ENCODE results near the gene UNC93B1.
A peak's percentile ranks its signal among the peaks of the same experiment; 100 is the strongest.

Gene UNC93B1, protein sequence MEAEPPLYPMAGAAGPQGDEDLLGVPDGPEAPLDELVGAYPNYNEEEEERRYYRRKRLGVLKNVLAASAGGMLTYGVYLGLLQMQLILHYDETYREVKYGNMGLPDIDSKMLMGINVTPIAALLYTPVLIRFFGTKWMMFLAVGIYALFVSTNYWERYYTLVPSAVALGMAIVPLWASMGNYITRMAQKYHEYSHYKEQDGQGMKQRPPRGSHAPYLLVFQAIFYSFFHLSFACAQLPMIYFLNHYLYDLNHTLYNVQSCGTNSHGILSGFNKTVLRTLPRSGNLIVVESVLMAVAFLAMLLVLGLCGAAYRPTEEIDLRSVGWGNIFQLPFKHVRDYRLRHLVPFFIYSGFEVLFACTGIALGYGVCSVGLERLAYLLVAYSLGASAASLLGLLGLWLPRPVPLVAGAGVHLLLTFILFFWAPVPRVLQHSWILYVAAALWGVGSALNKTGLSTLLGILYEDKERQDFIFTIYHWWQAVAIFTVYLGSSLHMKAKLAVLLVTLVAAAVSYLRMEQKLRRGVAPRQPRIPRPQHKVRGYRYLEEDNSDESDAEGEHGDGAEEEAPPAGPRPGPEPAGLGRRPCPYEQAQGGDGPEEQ

DNA sequence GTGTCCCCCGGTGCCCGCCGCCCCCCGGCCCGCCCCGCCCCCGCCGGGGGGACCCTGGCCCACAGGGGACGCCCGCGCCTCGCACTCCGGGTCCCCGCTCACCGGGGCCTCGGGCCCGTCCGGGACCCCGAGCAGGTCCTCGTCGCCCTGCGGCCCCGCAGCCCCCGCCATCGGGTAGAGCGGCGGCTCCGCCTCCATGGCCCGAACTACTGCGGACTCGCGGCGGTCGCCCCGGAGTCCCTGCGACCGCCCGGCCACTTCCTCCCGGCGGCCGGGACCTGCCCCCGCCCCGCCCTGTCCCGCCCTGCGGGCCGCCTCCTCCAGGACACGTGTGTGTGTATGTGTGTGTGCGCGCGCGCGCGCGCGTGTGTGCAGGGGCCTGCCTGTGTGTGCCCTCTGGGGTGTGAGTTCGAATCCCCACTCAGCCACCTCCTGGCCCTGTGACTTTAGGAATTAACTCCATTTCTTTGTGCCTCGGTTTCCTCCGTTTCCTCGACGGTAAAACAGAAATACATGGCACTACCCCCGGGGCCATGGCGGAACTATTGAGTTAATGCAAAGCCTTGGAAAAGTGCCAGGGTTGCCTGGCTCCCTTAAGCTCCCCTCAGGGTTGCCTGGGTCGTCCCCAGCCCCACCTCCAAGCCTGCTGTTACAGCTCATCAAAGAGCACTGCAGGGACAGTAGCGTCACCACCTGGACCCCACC lies at the start of gene UNC93B1:
TSS of gene UNC93B1 (minus strand) at position 252 of the 705 bp plus-strand sequence. CDS start at position 198, 54 bp downstream.
- peak; percentile 63 for DNase-seq (ENCODE audit: low read depth)

DNA sequence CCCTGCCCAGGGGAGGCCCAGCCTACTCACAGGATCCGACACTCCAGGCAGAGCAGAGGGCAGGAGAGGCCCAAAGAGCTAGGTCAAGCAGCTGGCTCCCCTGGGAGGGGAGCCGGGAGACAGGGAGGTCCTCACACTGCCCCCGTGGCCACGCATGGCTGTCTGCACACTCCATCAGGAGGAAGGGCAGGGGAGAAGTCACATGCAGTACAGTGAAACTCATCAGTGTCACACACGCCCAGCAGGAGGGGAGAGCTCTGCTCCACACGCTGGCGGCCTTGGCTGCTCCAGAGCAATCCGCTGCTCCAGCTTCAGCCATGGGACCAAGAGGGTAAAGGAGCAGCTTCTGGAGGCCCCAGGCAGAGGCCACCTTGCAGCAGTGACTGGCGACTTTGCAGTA lies 49.2 kb upstream of the UNC93B1 start:
- no peak for DNase-seq (ENCODE audit: low read depth)

- DNase-seq (ENCODE audit: low read depth), result no peak
These were observed 48.4 kb upstream of the UNC93B1 start for GRCh38 chr11:68052137-68052873.

GRCh38 chr11:68051191-68052136 lies 47.6 kb upstream of the UNC93B1 start:
- DNase-seq (ENCODE audit: low read depth), result no peak

DNA sequence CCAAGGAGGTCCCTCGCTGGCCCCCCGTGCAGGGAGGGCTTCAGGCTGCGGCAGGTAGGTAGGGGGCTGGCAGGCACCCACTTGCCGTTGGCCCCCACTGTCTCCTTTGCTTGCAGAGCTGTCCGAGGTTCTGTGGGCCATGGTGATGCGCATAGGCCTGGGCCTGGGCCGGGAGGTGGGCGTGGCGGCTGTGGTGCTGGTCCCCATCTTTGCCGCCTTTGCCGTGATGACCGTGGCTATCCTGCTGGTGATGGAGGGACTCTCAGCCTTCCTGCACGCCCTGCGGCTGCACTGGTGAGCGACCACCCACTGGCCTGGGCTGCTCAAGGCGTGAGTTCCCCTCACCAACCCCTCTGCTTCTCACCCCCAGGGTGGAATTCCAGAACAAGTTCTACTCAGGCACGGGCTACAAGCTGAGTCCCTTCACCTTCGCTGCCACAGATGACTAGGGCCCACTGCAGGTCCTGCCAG lies 46.5 kb upstream of the UNC93B1 start:
- no peak for DNase-seq (ENCODE audit: low read depth)

GRCh38 chr11:68049509-68050370 lies 45.8 kb upstream of the UNC93B1 start:
- DNase-seq (ENCODE audit: low read depth), result no peak

DNA sequence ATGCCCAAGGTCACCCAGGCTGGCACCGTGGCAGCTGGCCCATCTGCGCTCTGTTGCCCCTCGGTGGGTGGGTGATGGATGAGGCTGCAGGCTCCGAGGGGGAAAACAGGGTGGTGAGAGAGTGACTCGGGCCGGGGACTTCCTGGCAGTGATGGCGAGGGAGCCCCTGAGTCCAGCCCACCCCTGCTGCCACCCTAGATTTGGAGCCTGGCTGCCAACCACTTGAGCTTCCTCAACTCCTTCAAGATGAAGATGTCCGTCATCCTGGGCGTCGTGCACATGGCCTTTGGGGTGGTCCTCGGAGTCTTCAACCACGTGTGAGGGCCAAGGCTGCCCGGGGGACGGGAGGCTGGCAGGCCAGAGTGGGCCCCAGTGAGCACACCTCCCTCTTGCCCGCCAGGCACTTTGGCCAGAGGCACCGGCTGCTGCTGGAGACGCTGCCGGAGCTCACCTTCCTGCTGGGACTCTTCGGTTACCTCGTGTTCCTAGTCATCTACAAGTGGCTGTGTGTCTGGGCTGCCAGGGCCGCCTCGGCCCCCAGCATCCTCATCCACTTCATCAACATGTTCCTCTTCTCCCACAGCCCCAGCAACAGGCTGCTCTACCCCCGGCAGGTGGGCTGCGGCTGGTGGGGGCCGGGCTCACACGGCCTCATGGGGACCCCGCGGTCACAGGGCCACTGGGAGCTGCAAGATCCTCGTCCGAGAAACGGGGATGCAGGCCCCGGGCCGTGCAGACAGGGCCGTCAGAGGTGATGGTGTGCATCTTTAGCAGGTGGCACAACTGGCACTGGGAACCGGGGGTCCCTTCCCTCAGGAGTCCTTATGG lies 45.0 kb upstream of the UNC93B1 start:
- no peak for DNase-seq (ENCODE audit: low read depth)

DNA sequence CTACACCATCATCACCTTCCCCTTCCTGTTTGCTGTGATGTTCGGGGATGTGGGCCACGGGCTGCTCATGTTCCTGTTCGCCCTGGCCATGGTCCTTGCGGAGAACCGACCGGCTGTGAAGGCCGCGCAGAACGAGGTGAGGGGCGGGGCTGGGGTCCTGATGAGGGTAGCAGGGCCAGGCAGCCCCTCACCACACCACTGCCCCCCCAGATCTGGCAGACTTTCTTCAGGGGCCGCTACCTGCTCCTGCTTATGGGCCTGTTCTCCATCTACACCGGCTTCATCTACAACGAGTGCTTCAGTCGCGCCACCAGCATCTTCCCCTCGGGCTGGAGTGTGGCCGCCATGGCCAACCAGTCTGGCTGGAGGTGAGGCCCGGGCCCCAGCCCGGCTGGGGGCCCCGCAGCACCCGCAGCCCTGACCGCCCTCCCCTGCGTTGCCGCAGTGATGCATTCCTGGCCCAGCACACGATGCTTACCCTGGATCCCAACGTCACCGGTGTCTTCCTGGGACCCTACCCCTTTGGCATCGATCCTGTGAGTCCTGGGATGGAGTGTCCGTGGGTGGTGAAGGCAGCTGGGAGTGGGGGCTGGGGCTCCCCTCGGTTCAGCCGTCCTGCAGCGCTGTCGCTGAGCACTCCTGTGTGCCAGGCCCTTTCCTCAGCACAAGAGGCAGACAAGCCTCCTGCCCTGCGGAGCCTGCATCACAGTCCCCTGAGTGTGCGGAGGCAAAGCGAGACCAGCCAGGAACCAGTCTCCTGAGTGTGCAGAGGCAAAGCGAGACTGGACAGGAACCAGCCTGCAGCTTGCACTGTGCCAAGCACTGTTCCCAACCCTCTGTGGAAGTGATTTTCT lies 43.8 kb upstream of the UNC93B1 start:
- no peak for DNase-seq (ENCODE audit: low read depth)

- DNase-seq (ENCODE audit: low read depth), result no peak
These were observed 41.0 kb upstream of the UNC93B1 start for GRCh38 chr11:68044898-68045351.

DNA sequence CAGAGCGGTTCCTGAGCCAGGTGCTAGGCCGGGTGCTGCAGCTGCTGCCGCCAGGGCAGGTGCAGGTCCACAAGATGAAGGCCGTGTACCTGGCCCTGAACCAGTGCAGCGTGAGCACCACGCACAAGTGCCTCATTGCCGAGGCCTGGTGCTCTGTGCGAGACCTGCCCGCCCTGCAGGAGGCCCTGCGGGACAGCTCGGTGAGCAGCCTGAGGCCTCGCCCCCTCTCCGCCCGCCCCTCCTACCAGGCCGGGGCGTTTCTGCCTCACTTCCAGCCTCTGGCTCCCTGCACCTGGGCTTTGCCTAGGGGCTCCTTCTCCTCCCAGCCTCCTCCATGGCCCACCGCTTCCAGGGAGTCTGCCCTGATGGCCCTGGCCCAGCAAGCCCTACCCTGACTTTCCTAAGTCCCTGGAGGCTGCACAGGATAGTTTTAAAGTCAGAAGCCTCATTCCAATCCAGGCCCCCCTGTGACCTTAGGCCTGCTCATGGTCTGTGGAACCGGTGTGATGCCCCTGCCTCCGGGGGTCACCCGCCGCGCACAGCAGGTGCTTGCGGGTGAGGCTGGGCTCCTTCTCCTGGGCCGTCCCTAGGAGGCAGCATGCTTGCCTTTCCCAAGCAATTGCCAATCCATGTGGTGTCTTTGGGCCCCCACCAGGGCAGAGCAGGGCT lies 40.4 kb upstream of the UNC93B1 start:
- DNase-seq (ENCODE audit: low read depth), result no peak

GRCh38 chr11:68043349-68044144 lies 39.6 kb upstream of the UNC93B1 start:
- DNase-seq (ENCODE audit: low read depth), result no peak

- no peak for DNase-seq (ENCODE audit: low read depth)
These were observed 39.1 kb upstream of the UNC93B1 start for GRCh38 chr11:68043029-68043348.

DNA sequence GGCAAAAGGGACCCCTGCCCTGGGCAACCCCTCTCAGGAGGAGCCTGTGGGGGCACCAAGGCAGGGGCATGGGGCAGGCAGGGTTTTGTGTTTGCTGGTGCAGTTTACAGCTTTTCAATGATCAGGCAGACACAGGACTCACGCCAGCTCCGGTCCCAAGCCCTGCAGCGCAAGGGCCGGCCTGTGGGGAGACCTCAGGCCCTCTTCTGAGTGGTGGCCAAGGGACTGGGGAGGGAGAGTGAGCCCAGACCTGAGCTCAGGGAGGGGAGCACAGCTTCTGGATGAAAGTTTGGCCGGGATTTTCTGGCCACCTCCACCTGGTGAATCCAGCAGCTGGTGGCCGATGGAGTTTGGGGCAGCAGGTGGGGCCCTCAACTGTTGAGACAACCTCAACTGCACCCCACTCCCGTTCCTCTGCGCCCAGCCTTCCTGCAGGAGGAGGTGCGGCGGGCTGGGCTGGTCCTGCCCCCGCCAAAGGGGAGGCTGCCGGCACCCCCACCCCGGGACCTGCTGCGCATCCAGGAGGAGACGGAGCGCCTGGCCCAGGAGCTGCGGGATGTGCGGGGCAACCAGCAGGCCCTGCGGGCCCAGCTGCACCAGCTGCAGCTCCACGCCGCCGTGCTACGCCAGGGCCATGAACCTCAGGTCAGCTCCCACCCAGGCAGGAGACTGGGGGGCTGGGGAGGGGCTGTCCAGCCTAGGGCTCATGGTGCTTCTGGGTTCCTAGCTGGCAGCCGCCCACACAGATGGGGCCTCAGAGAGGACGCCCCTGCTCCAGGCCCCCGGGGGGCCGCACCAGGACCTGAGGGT lies 38.5 kb upstream of the UNC93B1 start:
- no peak for DNase-seq (ENCODE audit: low read depth)

DNA sequence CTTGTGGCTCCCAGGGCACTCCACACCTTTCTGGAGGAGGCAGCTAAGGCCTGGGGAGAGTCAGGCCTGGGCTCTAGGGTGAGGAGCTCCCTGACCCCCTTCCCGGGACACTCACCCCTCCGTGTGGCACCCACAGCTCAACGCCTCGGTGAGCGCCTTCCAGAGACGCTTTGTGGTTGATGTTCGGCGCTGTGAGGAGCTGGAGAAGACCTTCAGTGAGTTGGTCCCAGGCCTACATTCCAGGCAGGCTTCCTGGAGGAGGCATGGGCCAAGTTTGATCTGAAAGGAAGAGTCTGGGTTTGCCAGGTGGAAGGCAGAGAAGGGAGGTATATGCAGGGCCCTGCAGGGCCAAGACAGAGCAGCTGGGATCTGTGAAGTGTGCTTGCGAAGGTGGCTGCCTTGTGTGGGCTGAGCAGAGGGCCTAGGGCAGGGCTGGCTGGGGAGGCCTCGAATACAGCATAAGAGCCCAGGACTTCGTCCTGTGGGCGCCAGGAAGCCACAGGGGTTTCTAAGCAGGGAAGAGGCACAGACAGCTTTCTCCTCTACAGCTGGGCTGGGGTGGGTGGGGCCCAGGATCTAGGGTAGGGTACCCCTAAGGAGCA lies 37.8 kb upstream of the UNC93B1 start:
- DNase-seq (ENCODE audit: low read depth), result no peak

DNA sequence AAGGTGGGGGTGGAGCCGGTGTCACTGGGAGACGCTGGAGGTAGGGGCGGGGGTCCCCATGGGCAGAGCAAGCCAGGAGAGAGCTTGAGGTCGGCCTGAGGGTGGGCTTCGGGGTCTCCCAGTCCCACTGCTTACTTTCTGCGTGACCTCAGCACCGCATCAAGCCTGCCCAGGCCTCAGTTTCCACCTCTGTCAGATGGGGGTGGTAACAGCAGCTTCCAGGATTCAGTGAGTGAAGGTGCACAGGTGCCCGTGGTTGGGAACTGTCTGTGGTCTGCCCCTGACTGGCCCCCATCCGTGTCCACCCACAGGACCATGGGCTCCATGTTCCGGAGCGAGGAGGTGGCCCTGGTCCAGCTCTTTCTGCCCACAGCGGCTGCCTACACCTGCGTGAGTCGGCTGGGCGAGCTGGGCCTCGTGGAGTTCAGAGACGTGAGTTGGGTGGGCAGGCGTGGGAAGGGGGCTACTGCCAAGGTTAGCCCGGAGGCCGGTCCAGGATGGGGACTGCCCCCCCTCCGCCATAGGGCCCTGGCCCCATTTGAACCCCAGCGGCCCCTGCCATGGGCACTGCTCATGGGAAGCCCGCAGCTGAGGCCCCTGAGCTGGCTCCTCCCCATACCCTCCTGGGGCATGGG lies 37.2 kb upstream of the UNC93B1 start:
- no peak for DNase-seq (ENCODE audit: low read depth)

Measured in GM04504 (cell line).